OCI-LY7 (cell line): ENCODE data around the gene UQCC5. TPM values are rescaled to one million over a fixed set of nuclear protein-coding genes. Genes with fewer than 3 reads are reported as not detected.

ENCODE experiments used
- BruUV-seq: library from RNA; stranded (reverse); fragments of 400-500 nt; replicated peaks from 2 replicates; lab custom pipeline; 2021; lab: Mats Ljungman, UMichigan
- CTCF ChIA-PET: fragments of 300-600 bp; sonication (Branson Sonifier 250); formaldehyde crosslinking; loops from one replicate; lab custom pipeline; 2022; ENCODE audit warnings: antibody characterized with exemption; ENCODE audit not compliant: unreplicated experiment; lab: Charles Lee
- POLR2A ChIA-PET: fragments of 300-600 bp; sonication (Branson Sonifier 250); formaldehyde crosslinking; loops from one replicate; lab custom pipeline; 2022; ENCODE audit warnings: antibody characterized with exemption; lab: Charles Lee
- DNase-seq: peaks from one replicate; pipeline ENCODE4 v3.0.0-alpha.2; 2015; ENCODE audit warnings: low spot score
- H2AFZ ChIP-seq: fragments of 200-600 bp; sonication (generic), shearing (Covaris generic); 2 replicates; pipeline ENCODE4 v1.6.1; 2014; ENCODE audit warnings: mild to moderate bottlenecking, antibody characterized with exemption, low read length, moderate library complexity
- H3K27ac ChIP-seq: fragments of 200-600 bp; sonication (generic); 2 replicates; pipeline ENCODE4 v1.5.1; 2014; ENCODE audit warnings: mixed run types, low read depth, mild to moderate bottlenecking, moderate library complexity, low read length, inconsistent platforms; ENCODE audit not compliant: poor library complexity, severe bottlenecking
- H3K36me3 ChIP-seq: fragments of 200-600 bp; sonication (generic); 2 replicates; pipeline ENCODE4 v1.6.1; 2014; ENCODE audit warnings: mild to moderate bottlenecking, antibody characterized with exemption, low read length, moderate library complexity, mixed read lengths; ENCODE audit not compliant: insufficient read depth
- H3K4me1 ChIP-seq: fragments of 200-600 bp; sonication (generic); 2 replicates; pipeline ENCODE4 v1.5.1; 2014; ENCODE audit warnings: mild to moderate bottlenecking, low read length; ENCODE audit not compliant: insufficient read depth, poor library complexity, severe bottlenecking
- H3K4me2 ChIP-seq: fragments of 200-600 bp; sonication (generic); 2 replicates; pipeline ENCODE4 v1.6.1; 2014; ENCODE audit warnings: mild to moderate bottlenecking, low read length
- H3K4me3 ChIP-seq: fragments of 200-600 bp; sonication (generic); 2 replicates; pipeline ENCODE4 v1.5.1; 2014; ENCODE audit warnings: mild to moderate bottlenecking, low read depth, low read length; ENCODE audit not compliant: poor library complexity, severe bottlenecking
- H3K79me2 ChIP-seq: fragments of 200-600 bp; sonication (generic); 2 replicates; pipeline ENCODE4 v1.6.1; 2016; ENCODE audit warnings: low read depth, mild to moderate bottlenecking, low read length, moderate library complexity, mixed read lengths; ENCODE audit not compliant: insufficient read depth
- H3K9me2 ChIP-seq: fragments of 200-600 bp; sonication (generic); 2 replicates; pipeline ENCODE4 v1.6.1; 2016; ENCODE audit warnings: mild to moderate bottlenecking, low read length, mixed read lengths; ENCODE audit not compliant: insufficient read depth
- H3K9me3 ChIP-seq: fragments of 200-600 bp; sonication (generic); 2 replicates; pipeline ENCODE4 v1.6.1; 2014; ENCODE audit warnings: mild to moderate bottlenecking, mixed run types, low read length, mixed read lengths
- H4K20me1 ChIP-seq: fragments of 200-600 bp; sonication (generic); 2 replicates; pipeline ENCODE4 v1.6.1; 2014; ENCODE audit warnings: mild to moderate bottlenecking, antibody characterized with exemption, low read length, moderate library complexity, mixed read lengths; ENCODE audit not compliant: insufficient read depth
- CTCF ChIP-seq: fragments of 200-600 bp; sonication (generic); conservative IDR thresholded peaks from 2 replicates; pipeline ENCODE4 v1.5.1; 2014; ENCODE audit warnings: mild to moderate bottlenecking, antibody characterized with exemption, low read length, moderate library complexity, mixed read lengths
- EZH2phosphoT487 ChIP-seq: fragments of 200-600 bp; sonication (generic); IDR thresholded peaks from 2 replicates; pipeline ENCODE4 v1.6.1; 2018; ENCODE audit warnings: low read depth, borderline replicate concordance, mild to moderate bottlenecking, mixed run types, antibody characterized with exemption, low read length, moderate library complexity, mixed read lengths
- intact Hi-C: fragments of 100-400 bp; cut with micrococcal nuclease; formaldehyde crosslinking; loops from one replicate; pipeline ENCODE4 v1.10.0; 2022; ENCODE audit not compliant: unreplicated experiment
- total RNA-seq, 2 experiments: library from RNA; depleted of rRNA in 1 of 2; stranded (reverse); fragments of >200 nt in 1 of 2; shearing (Covaris generic) in 1 of 2; gene quantifications; 2 replicates each; pipeline ENCODE4 v1.2.3, GENCODE V29; 2014 to 2022

UQCC5 gene
- total RNA-seq, 2 experiments from 2014 or later, result 18.4 to 25.6 TPM

DNA sequence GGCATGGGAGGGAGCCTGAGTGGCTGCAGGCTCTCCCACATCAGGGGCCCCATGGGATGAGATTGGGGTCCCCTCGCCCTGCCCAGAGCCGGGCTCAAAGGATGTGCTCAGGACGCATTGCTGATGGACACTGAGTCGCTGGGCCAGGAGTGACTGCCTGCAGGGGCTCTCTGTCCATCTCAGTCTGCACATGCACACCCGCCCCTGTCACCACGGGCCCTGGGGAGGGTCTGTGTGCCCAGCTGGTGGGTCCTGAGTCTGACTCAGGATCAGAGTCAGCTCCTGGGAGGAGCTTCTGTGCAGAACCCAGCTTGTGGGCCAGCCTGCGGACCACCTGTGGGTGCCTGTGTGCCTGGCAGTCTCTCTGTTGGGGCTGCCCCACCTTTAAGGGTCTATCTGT, 23.1 kb upstream of the UQCC5 start:
- Histone ChIP-seq H2AFZ (no peak overlapping the region), H3K4me2 (no peak overlapping the region), H3K9me3 (no peaks in the 10 kb centered on the region), H3K36me3 (no peaks in the 10 kb centered on the region), H3K79me2 (no peaks in the 10 kb centered on the region), H3K4me1 (no peaks in the 10 kb centered on the region), H3K9me2 (no peaks in the 10 kb centered on the region), H4K20me1 (no peaks in the 10 kb centered on the region), H3K27ac (no peak overlapping the region), H3K4me3 (no peak overlapping the region)
- BruUV-seq, result no TSS peak
- TF ChIP-seq CTCF, result no peak
- no peak for TF ChIP-seq EZH2phosphoT487
- POLR2A ChIA-PET, result interaction anchor here (0.6 kb wide), 1 partner anchor 240 kb away, joined by 3 read pairs; no protein-coding TSS in a partner anchor
- CTCF ChIA-PET, result no interaction called here
- DNase-seq, result no peak
- intact Hi-C loops, result no loop called here

GRCh38 chr3:52514576-52514975, 21.8 kb upstream of the UQCC5 start:
- TF ChIP-seq CTCF (no peak), EZH2phosphoT487 (no peak)
- Histone ChIP-seq H3K27ac (no peak overlapping the region), H3K9me2 (no peaks in the 10 kb centered on the region), H3K4me2 (no peak overlapping the region), H4K20me1 (no peaks in the 10 kb centered on the region), H3K9me3 (no peaks in the 10 kb centered on the region), H3K79me2 (no peaks in the 10 kb centered on the region), H3K4me3 (no peak overlapping the region), H3K4me1 (no peaks in the 10 kb centered on the region), H3K36me3 (no peaks in the 10 kb centered on the region), H2AFZ (no peak overlapping the region)
- CTCF ChIA-PET, result no interaction called here
- no peak for DNase-seq
- POLR2A ChIA-PET, result no interaction called here
- BruUV-seq, result no TSS peak
- intact Hi-C loops, result no loop called here

DNA sequence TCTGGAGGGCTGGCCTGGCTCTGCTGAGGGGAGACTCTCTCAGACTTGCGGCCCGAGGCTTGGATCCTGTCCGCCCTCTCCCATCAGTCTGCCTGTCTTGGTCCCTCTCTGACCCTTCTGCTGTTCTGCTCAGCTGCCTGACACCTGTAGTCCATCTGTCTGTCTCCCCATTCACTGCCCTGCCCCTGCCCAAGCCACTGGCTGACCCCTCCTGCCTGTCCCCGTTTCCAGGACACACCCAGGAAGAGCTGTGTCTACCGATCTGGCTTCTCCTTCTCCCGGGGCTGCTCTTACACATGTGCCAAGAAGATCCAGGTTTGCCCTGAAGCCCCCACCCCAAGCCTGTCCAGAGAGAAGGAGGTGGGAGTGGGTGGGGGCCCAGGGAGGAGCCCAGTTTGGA, 21.2 kb upstream of the UQCC5 start:
- H3K27ac ChIP-seq, result no peak overlapping the region
- H3K9me2 ChIP-seq, result no peaks in the 10 kb centered on the region
- H3K79me2 ChIP-seq, result no peaks in the 10 kb centered on the region
- DNase-seq, result no peak
- no peaks in the 10 kb centered on the region for H3K9me3 ChIP-seq
- H3K4me1 ChIP-seq, result no peaks in the 10 kb centered on the region
- intact Hi-C loops, result loop anchor here (1.0 kb wide), 1 partner anchor 44 kb away; no protein-coding TSS in a partner anchor
- BruUV-seq, result no TSS peak
- no peak overlapping the region for H3K4me3 ChIP-seq
- TF ChIP-seq CTCF (no peak), EZH2phosphoT487 (no peak)
- H3K36me3 ChIP-seq, result no peaks in the 10 kb centered on the region
- H4K20me1 ChIP-seq, result no peaks in the 10 kb centered on the region
- no peak overlapping the region for H2AFZ ChIP-seq
- ChIA-PET POLR2A (no interaction called here), CTCF (no interaction called here)
- H3K4me2 ChIP-seq, result no peak overlapping the region
